ENCODE results near the gene ZNF57. TPM values are rescaled to one million over a fixed set of nuclear protein-coding genes. Genes with fewer than 3 reads are reported as not detected.

The ZNF57 gene
- total and polyA plus RNA-seq, 2 of the 13 experiments (the other 11 are each of a cell fraction or from before 2014, with no cell fraction given), result 6.6 to 17.5 TPM

DNA sequence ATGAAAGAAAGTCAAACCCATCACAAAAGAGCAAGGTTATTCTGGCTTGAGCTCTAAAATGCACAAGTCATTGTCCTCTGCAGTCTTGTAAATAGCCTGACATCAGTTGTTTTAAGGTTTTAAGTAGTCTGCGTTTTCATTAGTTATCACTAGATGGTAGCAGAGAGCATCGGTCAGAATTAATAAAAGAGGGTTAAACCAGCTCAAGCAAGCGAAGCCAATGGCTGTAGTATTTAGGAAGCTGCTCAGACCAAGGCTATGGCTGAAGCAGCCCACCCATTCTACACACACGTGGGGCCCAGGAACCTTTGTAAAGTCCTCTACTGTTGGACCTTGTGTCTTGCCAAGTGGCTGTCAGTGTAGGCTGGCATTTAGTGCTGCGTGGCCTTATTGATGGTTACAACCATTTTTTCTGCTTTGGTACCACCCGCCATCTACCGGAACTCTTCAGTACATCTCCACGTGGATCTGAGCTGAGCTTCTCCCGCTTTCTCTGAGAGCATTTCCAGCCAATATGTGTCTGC, 13.3 kb upstream of the ZNF57 start:
- CTCF ChIA-PET (ENCODE audit: low intra/inter-chr PET ratio, low total read pairs), result interaction anchor here (1.3 to 1.6 kb wide), 2 partner anchors 63 to 239 kb away, joined by 4 to 7 read pairs; no protein-coding TSS in a partner anchor
- POLR2A ChIA-PET, result interaction anchor here (1.0 to 3.0 kb wide), 7 partner anchors 13 to 66 kb away, joined by 3 to 20 read pairs (median 10); partner anchors contain the start of genes ZNF556 and ZNF57
- peaks cover 14% of the 10 kb centered on the region for H3K4me1 ChIP-seq (ENCODE audit: insufficient read depth, low read length)
- in situ Hi-C loops (cut with HindIII; ENCODE audit: extremely low pct_ligation_motif_present, low pct_unique_long_range_greater_than_20kb) (loop anchor here (10.0 kb wide), 1 partner anchor 233 kb away; no protein-coding TSS in a partner anchor), intact Hi-C loops (cut with micrococcal nuclease; ENCODE audit: unreplicated experiment) (loop anchor here (1.0 kb wide), 1 partner anchor 56 kb away; no protein-coding TSS in a partner anchor)
- ATAC-seq (peak; percentile 69), DNase-seq (ENCODE audit: low spot score) (peak; percentile 76), FAIRE-seq (peak; percentile 64)
- H3K9ac ChIP-seq (ENCODE audit: insufficient read depth, low read depth, low read length), result no peak overlapping the region
- no peak overlapping the region for H2AFZ ChIP-seq (ENCODE audit: low read length)
- H3K79me2 ChIP-seq (ENCODE audit: insufficient read depth, low read length), result no peaks in the 10 kb centered on the region
- no peaks in the 10 kb centered on the region for H3K36me3 ChIP-seq (replicated peaks in 1 of 2; ENCODE audit: control insufficient read depth in 1 of 2, insufficient read depth in 2 of 2, low read length in 2 of 2)
- no peak overlapping the region; a peak in 1 of 6 replicates for H3K4me3 ChIP-seq (replicated peaks in 1 of 3; ENCODE audit: insufficient read depth in 1 of 3, low read depth in 2 of 3, low read length in 3 of 3)
- H4K20me1 ChIP-seq (ENCODE audit: insufficient read depth, low read length), result no peaks in the 10 kb centered on the region
- H3K27me3 ChIP-seq (ENCODE audit: control insufficient read depth in 1 of 2, insufficient read depth in 2 of 2, low read length in 2 of 2), result no peaks in the 10 kb centered on the region
- no TSS peak for BruUV-seq (replicated peaks)
- H3K27ac ChIP-seq (ENCODE audit: extremely low read length, insufficient read depth, low read length), result no peak overlapping the region
- 17% methylated on average over 9 of the region's 9 CpGs for WGBS (ENCODE audit: low lambda C conversion rate)
- no peaks in the 10 kb centered on the region for H3K9me3 ChIP-seq (ENCODE audit: low read length)
- H3K4me2 ChIP-seq (ENCODE audit: low read depth, low read length), result peak overlapping the region; percentile 59
- peak; percentile 59 for TF ChIP-seq STAG1 (CRISPR knock-in tag; IDR thresholded peaks at IDR 0.05)
- TF ChIP-seq FOXA3 (CRISPR knock-in tag; IDR thresholded peaks at IDR 0.05), result peak; percentile 47
- TF ChIP-seq YEATS4 (CRISPR knock-in tag; IDR thresholded peaks at IDR 0.05; ENCODE audit: borderline replicate concordance), result peak; percentile 21; the same call in 1 of the 2 replicates
- TF ChIP-seq EHMT2 (IDR thresholded peaks at IDR 0.05; ENCODE audit: borderline replicate concordance, low read depth, low read length), result peak; percentile 54; the same call in 1 of the 2 replicates
- TF ChIP-seq FOXA1 (IDR thresholded peaks at IDR 0.05), result no peak
- TF ChIP-seq FOXA1 (CRISPR knock-in tag; IDR thresholded peaks at IDR 0.05), result 0 out of 2 replicates have a peak, but pooled peaks have one; percentile 28
- TF ChIP-seq ZNF460 (CRISPR knock-in tag; IDR thresholded peaks at IDR 0.05; ENCODE audit: borderline replicate concordance), result no peak
- TF ChIP-seq, protein P1, sequence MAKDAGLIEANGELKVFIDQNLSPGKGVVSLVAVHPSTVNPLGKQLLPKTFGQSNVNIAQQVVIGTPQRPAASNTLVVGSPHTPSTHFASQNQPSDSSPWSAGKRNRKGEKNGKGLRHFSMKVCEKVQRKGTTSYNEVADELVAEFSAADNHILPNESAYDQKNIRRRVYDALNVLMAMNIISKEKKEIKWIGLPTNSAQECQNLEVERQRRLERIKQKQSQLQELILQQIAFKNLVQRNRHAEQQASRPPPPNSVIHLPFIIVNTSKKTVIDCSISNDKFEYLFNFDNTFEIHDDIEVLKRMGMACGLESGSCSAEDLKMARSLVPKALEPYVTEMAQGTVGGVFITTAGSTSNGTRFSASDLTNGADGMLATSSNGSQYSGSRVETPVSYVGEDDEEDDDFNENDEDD (CRISPR knock-in tag; IDR thresholded peaks at IDR 0.05; ENCODE audit: borderline replicate concordance), result peak; percentile 53; the same call in 1 of the 2 replicates
- 0 out of 2 replicates have a peak, but pooled peaks have one; percentile 19 for TF ChIP-seq ZNF367 (CRISPR knock-in tag; IDR thresholded peaks at IDR 0.05; ENCODE audit: borderline replicate concordance)
- no peak for TF ChIP-seq ZNF660 (CRISPR knock-in tag; IDR thresholded peaks at IDR 0.05; ENCODE audit: borderline replicate concordance, low read depth)
- TF ChIP-seq, protein P2, sequence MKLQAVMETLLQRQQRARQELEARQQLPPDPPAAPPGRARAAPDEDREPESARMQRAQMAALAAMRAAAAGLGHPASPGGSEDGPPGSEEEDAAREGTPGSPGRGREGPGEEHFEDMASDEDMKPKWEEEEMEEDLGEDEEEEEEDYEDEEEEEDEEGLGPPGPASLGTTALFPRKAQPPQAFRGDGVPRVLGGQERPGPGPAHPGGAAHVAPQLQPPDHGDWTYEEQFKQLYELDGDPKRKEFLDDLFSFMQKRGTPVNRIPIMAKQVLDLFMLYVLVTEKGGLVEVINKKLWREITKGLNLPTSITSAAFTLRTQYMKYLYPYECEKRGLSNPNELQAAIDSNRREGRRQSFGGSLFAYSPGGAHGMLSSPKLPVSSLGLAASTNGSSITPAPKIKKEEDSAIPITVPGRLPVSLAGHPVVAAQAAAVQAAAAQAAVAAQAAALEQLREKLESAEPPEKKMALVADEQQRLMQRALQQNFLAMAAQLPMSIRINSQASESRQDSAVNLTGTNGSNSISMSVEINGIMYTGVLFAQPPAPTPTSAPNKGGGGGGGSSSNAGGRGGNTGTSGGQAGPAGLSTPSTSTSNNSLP (IDR thresholded peaks at IDR 0.05; ENCODE audit: low read depth, low read length), result peak; percentile 86
- 0 out of 2 replicates have a peak, but pooled peaks have one; percentile 50 for TF ChIP-seq GTF3A (CRISPR knock-in tag; conservative IDR thresholded peaks at IDR 0.05)
- TF ChIP-seq ZNF652 (CRISPR knock-in tag; IDR thresholded peaks at IDR 0.05; ENCODE audit: borderline replicate concordance, low read depth), result peak; percentile 57; the same call in 1 of the 2 replicates
- TF ChIP-seq, protein P3, sequence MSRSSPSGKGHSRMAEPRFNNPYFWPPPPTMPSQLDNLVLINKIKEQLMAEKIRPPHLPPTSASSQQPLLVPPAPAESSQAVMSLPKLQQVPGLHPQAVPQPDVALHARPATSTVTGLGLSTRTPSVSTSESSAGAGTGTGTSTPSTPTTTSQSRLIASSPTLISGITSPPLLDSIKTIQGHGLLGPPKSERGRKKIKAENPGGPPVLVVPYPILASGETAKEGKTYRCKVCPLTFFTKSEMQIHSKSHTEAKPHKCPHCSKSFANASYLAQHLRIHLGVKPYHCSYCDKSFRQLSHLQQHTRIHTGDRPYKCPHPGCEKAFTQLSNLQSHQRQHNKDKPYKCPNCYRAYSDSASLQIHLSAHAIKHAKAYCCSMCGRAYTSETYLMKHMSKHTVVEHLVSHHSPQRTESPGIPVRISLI (CRISPR knock-in tag; IDR thresholded peaks at IDR 0.05; ENCODE audit: borderline replicate concordance), result peak; percentile 31; the same call in 1 of the 2 replicates
- TF ChIP-seq, protein P4, sequence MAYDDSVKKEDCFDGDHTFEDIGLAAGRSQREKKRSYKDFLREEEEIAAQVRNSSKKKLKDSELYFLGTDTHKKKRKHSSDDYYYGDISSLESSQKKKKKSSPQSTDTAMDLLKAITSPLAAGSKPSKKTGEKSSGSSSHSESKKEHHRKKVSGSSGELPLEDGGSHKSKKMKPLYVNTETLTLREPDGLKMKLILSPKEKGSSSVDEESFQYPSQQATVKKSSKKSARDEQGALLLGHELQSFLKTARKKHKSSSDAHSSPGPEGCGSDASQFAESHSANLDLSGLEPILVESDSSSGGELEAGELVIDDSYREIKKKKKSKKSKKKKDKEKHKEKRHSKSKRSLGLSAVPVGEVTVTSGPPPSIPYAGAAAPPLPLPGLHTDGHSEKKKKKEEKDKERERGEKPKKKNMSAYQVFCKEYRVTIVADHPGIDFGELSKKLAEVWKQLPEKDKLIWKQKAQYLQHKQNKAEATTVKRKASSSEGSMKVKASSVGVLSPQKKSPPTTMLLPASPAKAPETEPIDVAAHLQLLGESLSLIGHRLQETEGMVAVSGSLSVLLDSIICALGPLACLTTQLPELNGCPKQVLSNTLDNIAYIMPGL (CRISPR knock-in tag; IDR thresholded peaks at IDR 0.05; ENCODE audit: borderline replicate concordance in 1 of 2, low read depth in 1 of 2), result 0 out of 4 replicates have a peak, but pooled peaks of 1 of the 2 experiments have one; percentile 23
- TF ChIP-seq FOXC1 (CRISPR knock-in tag; IDR thresholded peaks at IDR 0.05; ENCODE audit: borderline replicate concordance), result 0 out of 2 replicates have a peak, but pooled peaks have one; percentile 34
